IMR-90 (cell line): ENCODE measurements around the gene SCAF11. TPM values are rescaled to one million over a fixed set of nuclear protein-coding genes. Genes with fewer than 3 reads are reported as not detected.
A peak's percentile ranks its signal among the peaks of the same experiment; 100 is the strongest.

Experiments
- ATAC-seq: fragments of 200-7000 bp; cut with Tn5 transposase; 2 replicates; pipeline ENCODE4 v1.9.1; 2020; ENCODE audit warnings: low read depth, mild to moderate bottlenecking, moderate library complexity
- BruUV-seq: library from RNA; stranded (reverse); fragments of 400-500 nt; replicated peaks from 2 replicates; lab custom pipeline; 2021; lab: Mats Ljungman, UMichigan
- CTCF ChIA-PET: fragments of 300-600 bp; formaldehyde crosslinking; extraction: SDS; loops from one replicate; lab custom pipeline; 2021; ENCODE audit warnings: antibody characterized with exemption; lab: Yijun Ruan, JAX
- POLR2A ChIA-PET: fragments of 300-600 bp; sonication (Branson Sonifier 250); formaldehyde crosslinking; loops from one replicate; lab custom pipeline; 2022; ENCODE audit warnings: antibody characterized with exemption; ENCODE audit not compliant: unreplicated experiment; lab: Charles Lee
- DNase-seq: peaks from one replicate; pipeline ENCODE4 v3.0.0; 2013
- H2AFZ ChIP-seq: replicated peaks from 2 replicates; pipeline ENCODE3; 2013; ENCODE audit warnings: low read length, mild to moderate bottlenecking; ENCODE audit not compliant: poor library complexity
- H2AK5ac ChIP-seq: 2 replicates; pipeline ENCODE4 v1.6.1; 2013; ENCODE audit warnings: low read depth, low read length, inconsistent platforms
- H2AK9ac ChIP-seq: replicated peaks from 2 replicates; pipeline ENCODE3; 2013; ENCODE audit warnings: mild to moderate bottlenecking, low read depth, low read length, moderate library complexity; ENCODE audit not compliant: poor library complexity
- H2BK120ac ChIP-seq: 2 replicates; pipeline ENCODE4 v1.6.1; 2013; ENCODE audit warnings: low read depth, low read length, inconsistent platforms
- H2BK15ac ChIP-seq: 3 replicates; pipeline ENCODE4 v1.6.1; 2013; ENCODE audit warnings: low read depth, low read length, inconsistent platforms
- H2BK20ac ChIP-seq: 2 replicates; pipeline ENCODE4 v1.6.1; 2013; ENCODE audit warnings: low read depth, mild to moderate bottlenecking, inconsistent platforms, low read length, moderate library complexity
- H2BK5ac ChIP-seq: 2 replicates; pipeline ENCODE4 v1.6.1; 2013; ENCODE audit warnings: mild to moderate bottlenecking, low read depth, low read length, inconsistent platforms; ENCODE audit not compliant: poor library complexity, severe bottlenecking
- H3K14ac ChIP-seq: replicated peaks from 2 replicates; pipeline ENCODE4 v1.6.1; 2013; ENCODE audit warnings: low read depth, low read length, inconsistent platforms
- H3K18ac ChIP-seq: 2 replicates; pipeline ENCODE4 v1.6.1; 2013; ENCODE audit warnings: low read depth, low read length, control low read depth
- H3K23ac ChIP-seq: 2 replicates; pipeline ENCODE4 v1.6.1; 2013; ENCODE audit warnings: low read depth, low read length, inconsistent platforms
- H3K27ac ChIP-seq: 2 replicates; pipeline ENCODE4 v1.5.1; 2013; ENCODE audit warnings: mild to moderate bottlenecking, control low read depth, low read length; ENCODE audit not compliant: insufficient read depth
- H3K27me3 ChIP-seq: 2 replicates; pipeline ENCODE4 v1.6.1; 2013; ENCODE audit warnings: low read length; ENCODE audit not compliant: control insufficient read depth, insufficient read depth
- H3K36me3 ChIP-seq: 2 replicates; pipeline ENCODE4 v1.6.1; 2013; ENCODE audit warnings: low read length, mixed read lengths; ENCODE audit not compliant: control insufficient read depth, insufficient read depth
- H3K4ac ChIP-seq: 2 replicates; pipeline ENCODE4 v1.6.1; 2013; ENCODE audit warnings: low read depth, low read length, inconsistent platforms
- H3K4me1 ChIP-seq: 2 replicates; pipeline ENCODE4 v1.6.1; 2013; ENCODE audit warnings: low read length, mixed read lengths; ENCODE audit not compliant: control insufficient read depth, insufficient read depth
- H3K4me2 ChIP-seq: 2 replicates; pipeline ENCODE4 v1.6.1; 2013; ENCODE audit warnings: low read depth, mild to moderate bottlenecking, control low read depth, low read length, moderate library complexity
- H3K4me3 ChIP-seq: 2 replicates; pipeline ENCODE4 v1.5.1; 2013; ENCODE audit warnings: low read depth, mild to moderate bottlenecking, control low read depth, low read length, moderate library complexity; ENCODE audit not compliant: insufficient read depth
- H3K56ac ChIP-seq: 2 replicates; pipeline ENCODE4 v1.6.1; 2013; ENCODE audit warnings: low read length, inconsistent platforms; ENCODE audit not compliant: insufficient read depth; ENCODE audit errors: extremely low read depth
- H3K79me1 ChIP-seq, 2 experiments: 2 replicates each; pipeline ENCODE4 v1.6.1; 2013; ENCODE audit warnings: low read length in 2 of 2, inconsistent platforms in 1 of 2, low read depth in 1 of 2
- H3K9ac ChIP-seq: 2 replicates; pipeline ENCODE4 v1.6.1; 2013; ENCODE audit warnings: low read depth, low read length, control low read depth
- H3K9me1 ChIP-seq: 2 replicates; pipeline ENCODE4 v1.6.1; 2013; ENCODE audit warnings: low read length, inconsistent platforms; ENCODE audit not compliant: insufficient read depth
- H3K9me3 ChIP-seq: 2 replicates; pipeline ENCODE4 v1.6.1; 2013; ENCODE audit warnings: low read length; ENCODE audit not compliant: control insufficient read depth, insufficient read depth
- H4K20me1 ChIP-seq: 2 replicates; pipeline ENCODE4 v1.6.1; 2013; ENCODE audit warnings: low read length, inconsistent platforms; ENCODE audit not compliant: insufficient read depth
- H4K5ac ChIP-seq: 2 replicates; pipeline ENCODE4 v1.6.1; 2013; ENCODE audit warnings: mild to moderate bottlenecking, low read depth, low read length, control low read depth
- H4K8ac ChIP-seq, 2 experiments: 2 replicates each; pipeline ENCODE4 v1.6.1; 2013; ENCODE audit warnings: low read depth in 2 of 2, low read length in 2 of 2, control low read depth in 1 of 2, inconsistent platforms in 1 of 2
- H4K91ac ChIP-seq: 2 replicates; pipeline ENCODE4 v1.6.1; 2013; ENCODE audit warnings: low read depth, low read length, inconsistent platforms; ENCODE audit not compliant: insufficient read depth
- MAFK ChIP-seq: IDR thresholded peaks from 2 replicates; pipeline ENCODE4 v1.6.1; 2012; ENCODE audit warnings: low read depth, low read length, improper control_type of control experiment
- WGBS, 2 experiments: methylation state at CpG; one replicate each; pipeline versions ENCODE4 v1.1.5 to v1.1.7; 2013; ENCODE audit warnings: missing lambda C conversion rate in 2 of 2; ENCODE audit not compliant: insufficient read length in 1 of 2; ENCODE audit errors: extremely low coverage in 2 of 2; 5-methylcytosine and 5-hydroxymethylcytosine counted together
- dilution Hi-C: fragments of 300-500 bp; cut with HindIII; formaldehyde crosslinking; loops from one replicate; pipeline ENCODE4 v1.14.3; 2018; ENCODE audit warnings: low sequenced_read_pairs; ENCODE audit not compliant: unreplicated experiment
- in situ Hi-C: fragments of 300-500 bp; cut with MboI; formaldehyde crosslinking; loops from 3 replicates; pipeline ENCODE4 v1.14.3; 2019; ENCODE audit warnings: low sequenced_read_pairs, inconsistent platforms, mixed read lengths
- intact Hi-C: fragments of 100-400 bp; cut with micrococcal nuclease; formaldehyde crosslinking; loops from 2 replicates; pipeline ENCODE4 v1.10.0; 2022
- polyA plus RNA-seq, 3 experiments: library from polyadenylated mRNA; depleted of rRNA; stranded (reverse); fragments of >200 nt; gene quantifications; 2 replicates each; pipeline ENCODE4 v1.2.3, GENCODE V29; 2012; ENCODE audit warnings: low replicate concordance in 1 of 3
- total RNA-seq: library from RNA; depleted of rRNA; stranded (reverse); fragments of >200 nt; gene quantifications from 2 replicates; pipeline ENCODE4 v1.2.3, GENCODE V29; 2012

SCAF11 gene
- total and polyA plus RNA-seq, 2 of the 4 experiments (the other 2 are of a cell fraction) = 33.9 to 70.4 TPM

GRCh38 chr12:45969084-45969483 is 21.3 kb downstream of the SCAF11 start:
- 0 out of 4 replicates have a peak overlapping the region, but pooled peaks of 1 of the 2 experiments have one; percentile 35 for H4K8ac ChIP-seq
- H2AFZ ChIP-seq = no peak overlapping the region
- TF ChIP-seq MAFK = no peak
- H2AK5ac ChIP-seq = no peak overlapping the region
- BruUV-seq = no TSS peak
- H2BK5ac ChIP-seq = peak overlapping the region; percentile 82
- H3K9ac ChIP-seq = no peak overlapping the region; the same call in 1 of the 2 replicates
- peak; percentile 74 for ATAC-seq
- ChIA-PET POLR2A (interaction anchor here (0.6 kb wide), 1 partner anchor 196 kb away, joined by 3 read pairs; no protein-coding TSS in a partner anchor), CTCF (interaction anchor here (1.7 kb wide), 1 partner anchor 13 kb away, joined by 5 read pairs; no protein-coding TSS in a partner anchor)
- H3K27ac ChIP-seq = no peak overlapping the region
- in situ Hi-C loops (no loop called here), intact Hi-C loops (no loop called here), dilution Hi-C loops (no loop called here)
- no peak overlapping the region for H2BK120ac ChIP-seq
- peaks cover 16 to 57% of the 10 kb centered on the region in 2 experiments; a peak in 3 of 4 replicates for H3K79me1 ChIP-seq
- peak overlapping the region; percentile 77; the same call in 1 of the 2 replicates for H3K4me2 ChIP-seq
- no peak overlapping the region for H3K56ac ChIP-seq
- H3K9me3 ChIP-seq = no peaks in the 10 kb centered on the region
- no peak overlapping the region for H3K14ac ChIP-seq
- H4K91ac ChIP-seq = no peak overlapping the region
- no peak overlapping the region for H4K5ac ChIP-seq
- WGBS, 2 experiments = no CpG with 5 or more reads among the region's 2 CpGs
- no peak overlapping the region for H2AK9ac ChIP-seq
- no peak overlapping the region for H3K4me3 ChIP-seq
- H3K4me1 ChIP-seq = peaks cover 21% of the 10 kb centered on the region
- DNase-seq = peak; percentile 68
- H3K27me3 ChIP-seq = no peaks in the 10 kb centered on the region
- peaks cover 1% of the 10 kb centered on the region for H3K36me3 ChIP-seq
- no peak overlapping the region for H3K4ac ChIP-seq
- H3K18ac ChIP-seq = no peak overlapping the region
- H4K20me1 ChIP-seq = peaks cover 33% of the 10 kb centered on the region
- H3K23ac ChIP-seq = no peak overlapping the region
- H3K9me1 ChIP-seq = peaks cover 6% of the 10 kb centered on the region
- no peak overlapping the region for H2BK20ac ChIP-seq
- H2BK15ac ChIP-seq = no peak overlapping the region
